BE2C (cell line): Measurements from ENCODE around the gene CBLN1.

Source experiments
- DNase-seq: peaks from one replicate; pipeline ENCODE4 v3.0.0-alpha.2; 2020
- H3K27me3 ChIP-seq: fragments of 250-450 bp; sonication (Bioruptor Pico); 2 replicates; pipeline ENCODE4 v1.5.1; 2020; ENCODE audit warnings: mild to moderate bottlenecking
- H3K36me3 ChIP-seq: fragments of 250-450 bp; sonication (Bioruptor Pico); 2 replicates; pipeline ENCODE4 v1.5.1; 2020; ENCODE audit warnings: mild to moderate bottlenecking
- H3K4me1 ChIP-seq: fragments of 250-450 bp; sonication (Bioruptor Pico); 2 replicates; pipeline ENCODE4 v1.5.1; 2020
- H3K4me3 ChIP-seq: 2 replicates; pipeline ENCODE4 v1.5.1; 2011; ENCODE audit warnings: low read depth, low read length
- H3K9me3 ChIP-seq: fragments of 250-450 bp; sonication (Bioruptor Pico); 2 replicates; pipeline ENCODE4 v1.5.1; 2020
- TF ChIP-seq, protein P1 (sequence below): IDR thresholded peaks from 2 replicates; pipeline ENCODE4 v1.5.1; 2012; ENCODE audit warnings: mild to moderate bottlenecking, low read depth, low read length

Gene CBLN1

DNA sequence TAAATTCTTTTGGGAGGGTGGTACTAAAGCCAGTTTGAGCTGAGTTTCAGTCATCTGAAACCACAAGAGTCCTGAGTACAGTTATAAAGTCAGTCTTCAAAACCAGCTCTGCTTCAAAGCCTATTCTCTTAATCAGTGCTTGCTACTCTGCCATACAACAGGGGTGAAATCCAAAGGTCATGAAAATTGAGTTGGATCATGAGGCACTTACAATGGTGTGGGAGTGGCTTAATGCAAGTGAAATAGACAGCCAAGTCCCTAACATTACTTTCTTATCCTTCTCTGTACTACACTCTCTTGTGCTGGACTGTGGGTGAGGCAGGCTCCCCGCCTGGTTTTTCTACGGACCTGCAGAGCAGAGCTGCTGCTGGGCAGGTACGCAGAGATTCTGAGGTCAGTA, 12.4 kb downstream of the CBLN1 start:
- Histone ChIP-seq H3K36me3 (no peaks in the 10 kb centered on the region), H3K27me3 (no peaks in the 10 kb centered on the region), H3K4me3 (no peak overlapping the region), H3K4me1 (no peaks in the 10 kb centered on the region), H3K9me3 (no peaks in the 10 kb centered on the region)
- DNase-seq, result no peak
- TF ChIP-seq, protein P1, sequence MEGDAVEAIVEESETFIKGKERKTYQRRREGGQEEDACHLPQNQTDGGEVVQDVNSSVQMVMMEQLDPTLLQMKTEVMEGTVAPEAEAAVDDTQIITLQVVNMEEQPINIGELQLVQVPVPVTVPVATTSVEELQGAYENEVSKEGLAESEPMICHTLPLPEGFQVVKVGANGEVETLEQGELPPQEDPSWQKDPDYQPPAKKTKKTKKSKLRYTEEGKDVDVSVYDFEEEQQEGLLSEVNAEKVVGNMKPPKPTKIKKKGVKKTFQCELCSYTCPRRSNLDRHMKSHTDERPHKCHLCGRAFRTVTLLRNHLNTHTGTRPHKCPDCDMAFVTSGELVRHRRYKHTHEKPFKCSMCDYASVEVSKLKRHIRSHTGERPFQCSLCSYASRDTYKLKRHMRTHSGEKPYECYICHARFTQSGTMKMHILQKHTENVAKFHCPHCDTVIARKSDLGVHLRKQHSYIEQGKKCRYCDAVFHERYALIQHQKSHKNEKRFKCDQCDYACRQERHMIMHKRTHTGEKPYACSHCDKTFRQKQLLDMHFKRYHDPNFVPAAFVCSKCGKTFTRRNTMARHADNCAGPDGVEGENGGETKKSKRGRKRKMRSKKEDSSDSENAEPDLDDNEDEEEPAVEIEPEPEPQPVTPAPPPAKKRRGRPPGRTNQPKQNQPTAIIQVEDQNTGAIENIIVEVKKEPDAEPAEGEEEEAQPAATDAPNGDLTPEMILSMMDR, result no peak

DNA sequence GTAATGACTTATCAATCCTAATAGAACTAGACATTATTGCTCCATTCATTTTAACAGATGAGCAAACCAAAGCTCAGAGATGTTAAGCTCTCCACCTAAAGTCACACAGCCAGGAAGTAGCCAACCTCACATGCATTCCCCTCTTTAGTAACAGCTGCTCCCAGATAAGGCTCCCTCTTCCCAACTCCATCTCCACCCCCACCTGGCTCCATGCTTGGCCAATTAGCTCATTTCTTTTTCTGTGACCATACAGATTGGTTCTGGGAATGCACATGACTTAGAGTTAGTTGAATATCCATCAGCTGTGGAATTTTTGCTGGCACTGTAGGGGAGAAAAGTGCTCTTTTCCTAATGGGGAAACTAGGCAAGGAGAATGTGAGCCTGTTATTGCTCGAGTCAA, 13.0 kb downstream of the CBLN1 start:
- Histone ChIP-seq H3K4me1 (no peaks in the 10 kb centered on the region), H3K27me3 (no peaks in the 10 kb centered on the region), H3K9me3 (no peaks in the 10 kb centered on the region), H3K36me3 (no peaks in the 10 kb centered on the region), H3K4me3 (no peak overlapping the region)
- no peak for DNase-seq
- TF ChIP-seq, protein P1, result no peak

DNA sequence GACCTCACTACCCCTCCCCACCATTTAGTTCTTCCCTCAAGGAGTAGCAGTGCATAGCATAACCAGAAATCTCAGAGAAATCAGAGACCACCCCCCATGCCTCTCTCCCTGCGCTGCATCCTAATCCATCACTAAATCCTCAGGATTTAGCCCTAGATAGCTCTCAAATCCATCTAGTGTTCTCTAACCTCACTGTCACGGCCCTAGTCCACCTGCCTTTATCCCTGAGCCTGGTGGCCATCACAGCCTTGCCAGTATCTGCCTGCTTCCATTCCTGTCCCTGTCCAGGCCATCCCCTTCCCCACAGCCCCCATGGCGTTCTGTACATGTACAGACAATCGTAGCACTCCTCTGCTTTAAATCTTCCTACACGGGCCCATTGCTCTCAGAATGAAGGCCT, 19.1 kb downstream of the CBLN1 start:
- Histone ChIP-seq H3K4me3 (no peak overlapping the region), H3K4me1 (no peaks in the 10 kb centered on the region), H3K27me3 (no peaks in the 10 kb centered on the region), H3K36me3 (no peaks in the 10 kb centered on the region), H3K9me3 (no peaks in the 10 kb centered on the region)
- DNase-seq, result no peak
- TF ChIP-seq, protein P1, result no peak

GRCh38 chr16:49261930-49262329, 19.7 kb downstream of the CBLN1 start:
- H3K36me3 ChIP-seq, result no peaks in the 10 kb centered on the region
- TF ChIP-seq, protein P1, result no peak
- DNase-seq, result no peak
- no peaks in the 10 kb centered on the region for H3K4me1 ChIP-seq
- H3K9me3 ChIP-seq, result no peaks in the 10 kb centered on the region
- no peaks in the 10 kb centered on the region for H3K27me3 ChIP-seq
- H3K4me3 ChIP-seq, result no peak overlapping the region

DNA sequence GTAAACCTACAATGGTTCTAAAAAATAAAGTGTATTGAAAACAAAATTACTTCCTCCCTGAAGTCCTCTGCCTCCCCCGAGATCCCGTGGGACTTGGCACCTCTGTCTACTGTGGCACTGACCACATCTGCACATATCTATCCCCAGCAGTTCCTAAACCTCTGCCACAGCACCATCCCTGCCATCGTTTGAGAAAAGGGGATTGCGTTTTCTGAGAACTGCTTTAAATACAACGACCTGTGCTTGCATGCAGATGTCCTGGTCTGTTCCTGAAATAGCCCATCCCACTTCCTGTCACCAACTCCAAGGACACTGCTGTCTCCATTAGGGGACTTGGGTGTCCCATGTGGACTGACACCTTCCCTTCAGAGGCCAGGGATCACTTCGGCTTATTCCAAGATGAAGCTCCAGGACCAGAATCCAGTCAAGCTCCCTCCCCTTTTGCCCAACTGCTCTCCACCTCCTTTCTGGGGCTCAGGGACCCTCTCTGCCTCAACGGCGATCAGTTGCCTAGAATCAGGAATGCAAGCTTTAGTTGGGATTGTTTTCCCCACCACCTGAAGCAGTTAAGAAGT, 20.6 kb downstream of the CBLN1 start:
- Histone ChIP-seq H3K36me3 (no peaks in the 10 kb centered on the region), H3K4me3 (no peak overlapping the region), H3K9me3 (no peaks in the 10 kb centered on the region), H3K27me3 (no peaks in the 10 kb centered on the region), H3K4me1 (no peaks in the 10 kb centered on the region)
- TF ChIP-seq, protein P1, result no peak
- DNase-seq, result no peak

GRCh38 chr16:49260253-49260652, 21.4 kb downstream of the CBLN1 start:
- DNase-seq, result no peak
- no peaks in the 10 kb centered on the region for H3K27me3 ChIP-seq
- H3K36me3 ChIP-seq, result no peaks in the 10 kb centered on the region
- no peak overlapping the region for H3K4me3 ChIP-seq
- no peaks in the 10 kb centered on the region for H3K4me1 ChIP-seq
- TF ChIP-seq, protein P1, result no peak
- H3K9me3 ChIP-seq, result no peaks in the 10 kb centered on the region
